GM06990 (cell line): ENCODE results near the gene ERN1.

Experiments used
- DNase-seq: peaks from one replicate; pipeline ENCODE4 v3.0.0-alpha.2; 2011; ENCODE audit not compliant: insufficient read length; ENCODE audit errors: extremely low read depth
- H3K27me3 ChIP-seq: replicated peaks from 2 replicates; pipeline ENCODE4 v1.6.0; 2011; ENCODE audit warnings: low read length; ENCODE audit not compliant: control insufficient read depth, insufficient read depth
- H3K36me3 ChIP-seq: 2 replicates; pipeline ENCODE4 v1.5.1; 2011; ENCODE audit warnings: low read length; ENCODE audit not compliant: control insufficient read depth, insufficient read depth
- H3K4me3 ChIP-seq: replicated peaks from 2 replicates; pipeline ENCODE4 v1.5.1; 2011; ENCODE audit warnings: low read depth, mild to moderate bottlenecking, control low read depth, low read length
- CTCF ChIP-seq: IDR thresholded peaks from 2 replicates; pipeline ENCODE4 v1.5.1; 2011; ENCODE audit warnings: low read length, control low read depth, mild to moderate bottlenecking, inconsistent platforms; ENCODE audit not compliant: insufficient read depth, poor library complexity, severe bottlenecking

Gene ERN1

GRCh38 chr17:64006361-64007088 lies 123.4 kb downstream of the ERN1 start:
- Histone ChIP-seq H3K36me3 (peaks cover 27% of the 10 kb centered on the region), H3K27me3 (no peaks in the 10 kb centered on the region), H3K4me3 (no peak overlapping the region)
- no peak for TF ChIP-seq CTCF
- DNase-seq, result no peak

- H3K4me3 ChIP-seq, result no peak overlapping the region
- no peak for TF ChIP-seq CTCF
- no peak for DNase-seq
- peaks cover 27% of the 10 kb centered on the region for H3K36me3 ChIP-seq
- H3K27me3 ChIP-seq, result no peaks in the 10 kb centered on the region
Observed at GRCh38 chr17:64005734-64006167, 124.2 kb downstream of the ERN1 start.

- TF ChIP-seq CTCF, result no peak
- no peak for DNase-seq
- Histone ChIP-seq H3K36me3 (peaks cover 27% of the 10 kb centered on the region), H3K27me3 (no peaks in the 10 kb centered on the region), H3K4me3 (no peak overlapping the region)
Observed at GRCh38 chr17:64004903-64005733, 124.8 kb downstream of the ERN1 start.

- no peaks in the 10 kb centered on the region for H3K27me3 ChIP-seq
- no peak overlapping the region for H3K4me3 ChIP-seq
- DNase-seq, result no peak
- TF ChIP-seq CTCF, result no peak
- H3K36me3 ChIP-seq, result peaks cover 27% of the 10 kb centered on the region
Observed at GRCh38 chr17:64004218-64004770, 125.7 kb downstream of the ERN1 start.

GRCh38 chr17:64003526-64004121 lies 126.3 kb downstream of the ERN1 start:
- Histone ChIP-seq H3K4me3 (no peak overlapping the region), H3K36me3 (peaks cover 27% of the 10 kb centered on the region), H3K27me3 (no peaks in the 10 kb centered on the region)
- TF ChIP-seq CTCF, result no peak
- no peak for DNase-seq
